SK-N-SH (cell line): ENCODE results near the gene CPT1C. TPM values are rescaled to one million over a fixed set of nuclear protein-coding genes. Genes with fewer than 3 reads are reported as not detected.

Experiments used
- CTCF ChIA-PET: fragments of 300-600, 350-600 bp; formaldehyde crosslinking; extraction: SDS; loops from one replicate; lab custom pipeline; 2021; lab: Yijun Ruan, JAX
- POLR2A ChIA-PET: fragments of 350-600 bp; sonication (Branson Sonifier 250); formaldehyde crosslinking; extraction: SDS; loops from one replicate; lab custom pipeline; 2020; ENCODE audit warnings: antibody characterized with exemption, inconsistent platforms; lab: Yijun Ruan, JAX
- DNase-seq: peaks from one replicate; pipeline ENCODE4 v3.0.0; 2012
- H2AFZ ChIP-seq: fragments of 200-600 bp; sonication (generic); 2 replicates; pipeline ENCODE4 v1.8.1; 2016; ENCODE audit warnings: antibody characterized with exemption, mild to moderate bottlenecking, low read depth
- H3F3A ChIP-seq: fragments of 200-600 bp; sonication (generic); replicated peaks from 2 replicates; pipeline ENCODE3; 2016; ENCODE audit warnings: antibody characterized with exemption, mild to moderate bottlenecking; ENCODE audit not compliant: insufficient read depth
- H3K27ac ChIP-seq, 2 experiments: fragments of 200-500 bp in 1 of 2; fragments of 200-600 bp in 1 of 2; sonication (Bioruptor generic) in 1 of 2; sonication (generic), shearing (Covaris generic) in 1 of 2; 2 replicates each; pipeline versions ENCODE4 v1.5.1 to v1.6.1; 2014 to 2016; ENCODE audit warnings: low read depth in 2 of 2, inconsistent platforms in 1 of 2, low read length in 1 of 2, mild to moderate bottlenecking in 1 of 2, mixed read lengths in 1 of 2
- H3K27me3 ChIP-seq: fragments of 200-600 bp; sonication (generic), shearing (Covaris generic); 2 replicates; pipeline ENCODE4 v1.6.1; 2016; ENCODE audit warnings: mixed run types; ENCODE audit not compliant: insufficient read depth
- H3K36me3 ChIP-seq, 2 experiments: fragments of 200-500 bp in 1 of 2; fragments of 200-600 bp in 1 of 2; sonication (Bioruptor generic) in 1 of 2; sonication (generic) in 1 of 2; replicated peaks in 1 of 2; 2 replicates each; pipeline versions ENCODE3 to v1.5.1; 2014 to 2016; ENCODE audit warnings: low read length in 1 of 2, mild to moderate bottlenecking in 1 of 2; ENCODE audit not compliant: insufficient read depth in 2 of 2, control insufficient read depth in 1 of 2
- H3K4me1 ChIP-seq, 2 experiments: fragments of 200-500 bp in 1 of 2; fragments of 200-600 bp in 1 of 2; sonication (Bioruptor generic) in 1 of 2; sonication (generic), shearing (Covaris generic) in 1 of 2; 2 replicates each; pipeline versions ENCODE4 v1.5.1 to v1.6.1; 2014 to 2016; ENCODE audit warnings: low read depth in 1 of 2, low read length in 1 of 2, mixed run types in 1 of 2; ENCODE audit not compliant: insufficient read depth in 2 of 2, control insufficient read depth in 1 of 2
- H3K4me2 ChIP-seq: fragments of 200-600 bp; sonication (generic), shearing (Covaris generic); 2 replicates; pipeline ENCODE4 v1.6.1; 2017; ENCODE audit warnings: mixed run types
- H3K4me3 ChIP-seq, 2 experiments: fragments of 200-500 bp in 1 of 2; fragments of 200-600 bp in 1 of 2; sonication (Bioruptor generic) in 1 of 2; sonication (generic), shearing (Covaris generic) in 1 of 2; 2 replicates each; pipeline versions ENCODE4 v1.5.1 to v1.8.1; 2014 to 2016; ENCODE audit warnings: low read depth in 2 of 2, inconsistent platforms in 1 of 2, low read length in 1 of 2, mild to moderate bottlenecking in 1 of 2, mixed read lengths in 1 of 2, moderate library complexity in 1 of 2
- H3K79me2 ChIP-seq: fragments of 200-600 bp; sonication (generic); 2 replicates; pipeline ENCODE4 v1.8.1; 2017; ENCODE audit warnings: mild to moderate bottlenecking; ENCODE audit not compliant: insufficient read depth
- H3K9ac ChIP-seq: fragments of 200-600 bp; sonication (generic); 2 replicates; pipeline ENCODE4 v1.6.1; 2017; ENCODE audit warnings: mixed run types
- H3K9me2 ChIP-seq: fragments of 200-600 bp; sonication (generic); 2 replicates; pipeline ENCODE4 v1.6.1; 2017; ENCODE audit warnings: mixed run types
- H3K9me3 ChIP-seq: fragments of 200-600 bp; sonication (generic); 2 replicates; pipeline ENCODE4 v1.6.1; 2017; ENCODE audit warnings: mixed run types, mild to moderate bottlenecking, moderate library complexity
- H4K20me1 ChIP-seq: fragments of 200-600 bp; sonication (generic); 2 replicates; pipeline ENCODE4 v1.6.1; 2017; ENCODE audit warnings: mild to moderate bottlenecking, mixed run types; ENCODE audit not compliant: insufficient read depth
- EP300 ChIP-seq, 2 experiments: IDR thresholded peaks; 2 replicates each; pipeline versions ENCODE4 v1.4.0 to v1.6.1; 2012; ENCODE audit warnings: borderline replicate concordance in 1 of 2, low read depth in 1 of 2, low read length in 1 of 2
- EZH2phosphoT487 ChIP-seq: fragments of 200-600 bp; sonication (generic); IDR thresholded peaks from 2 replicates; pipeline ENCODE4 v1.6.1; 2017; ENCODE audit warnings: low read depth, mixed run types, mild to moderate bottlenecking, antibody characterized with exemption, moderate library complexity, borderline replicate concordance
- FOXJ3 ChIP-seq: sonication (generic); formaldehyde crosslinking; IDR thresholded peaks from 2 replicates; pipeline ENCODE4 v1.5.1; 2020; ENCODE audit warnings: mild to moderate bottlenecking, missing genetic modification reagents
- MXI1 ChIP-seq: IDR thresholded peaks from 2 replicates; pipeline ENCODE4 v1.6.1; 2012; ENCODE audit warnings: mild to moderate bottlenecking, low read depth, low read length, improper control_type of control experiment
- NFIC ChIP-seq: IDR thresholded peaks from 2 replicates; pipeline ENCODE4 v1.4.0; 2012; ENCODE audit warnings: borderline replicate concordance
- NRF1 ChIP-seq: IDR thresholded peaks from 2 replicates; pipeline ENCODE4 v1.6.1; 2012; ENCODE audit warnings: low read depth, mild to moderate bottlenecking, low read length
- POLR2AphosphoS5 ChIP-seq: IDR thresholded peaks from 2 replicates; pipeline ENCODE4 v1.6.1; 2012; ENCODE audit warnings: low read depth, low read length
- RAD21 ChIP-seq: IDR thresholded peaks from 2 replicates; pipeline ENCODE4 v1.6.1; 2012; ENCODE audit warnings: mild to moderate bottlenecking, low read length
- SIN3A ChIP-seq: IDR thresholded peaks from 2 replicates; pipeline ENCODE4 v1.6.1; 2012; ENCODE audit warnings: low read depth, mild to moderate bottlenecking, low read length, moderate library complexity, borderline replicate concordance
- TEAD4 ChIP-seq: IDR thresholded peaks from 2 replicates; pipeline ENCODE4 v1.4.0; 2012; ENCODE audit warnings: mild to moderate bottlenecking, borderline replicate concordance; ENCODE audit not compliant: insufficient read depth
- WGBS: methylation state at CpG from one replicate; pipeline ENCODE4 v1.1.6; 2017; ENCODE audit warnings: low lambda C conversion rate; 5-methylcytosine and 5-hydroxymethylcytosine counted together
- polyA plus RNA-seq, 3 experiments: library from polyadenylated mRNA; depleted of rRNA; stranded (reverse); fragments of >200 nt; gene quantifications; 2 replicates each; pipeline ENCODE4 v1.2.3, GENCODE V29; 2012
- TF ChIP-seq, protein P1 (sequence below): fragments of 150-350 bp; IDR thresholded peaks from 2 replicates; pipeline ENCODE4 v1.6.1; 2017; ENCODE audit warnings: antibody characterized with exemption, low read length, low read depth, borderline replicate concordance
- TF ChIP-seq, protein P2 (sequence below): fragments of 150-350 bp; IDR thresholded peaks from 2 replicates; pipeline ENCODE4 v1.6.1; 2016; ENCODE audit warnings: mild to moderate bottlenecking, low read depth, low read length
- TF ChIP-seq, protein P3 (sequence below): IDR thresholded peaks from 2 replicates; pipeline ENCODE4 v1.4.0; 2012; ENCODE audit warnings: low read depth

CPT1C gene
- polyA plus RNA-seq, 1 of the 3 experiments (the other 2 are of a cell fraction) = 139 TPM

DNA sequence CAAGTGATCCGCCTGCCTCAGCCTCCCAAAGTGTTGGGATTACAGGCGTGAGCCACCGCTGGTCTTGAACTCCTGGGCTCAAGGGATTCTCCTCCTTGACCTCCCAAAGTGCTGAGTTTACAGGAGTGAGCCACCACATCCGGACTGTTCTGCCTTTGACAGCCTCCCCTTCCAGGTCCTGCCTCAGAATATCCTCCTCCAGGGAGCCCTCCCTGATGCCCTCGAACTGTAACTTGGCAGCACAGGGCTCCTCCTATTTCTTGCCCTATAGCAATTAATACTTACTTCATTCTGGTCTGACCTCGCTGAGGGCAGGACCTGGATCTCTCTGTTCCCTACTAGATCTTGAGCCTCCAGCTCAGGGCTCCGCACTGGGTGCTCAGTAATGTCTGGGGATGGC, 5.9 kb downstream of the CPT1C start (continued):
- no peak for TF ChIP-seq FOXJ3

DNA sequence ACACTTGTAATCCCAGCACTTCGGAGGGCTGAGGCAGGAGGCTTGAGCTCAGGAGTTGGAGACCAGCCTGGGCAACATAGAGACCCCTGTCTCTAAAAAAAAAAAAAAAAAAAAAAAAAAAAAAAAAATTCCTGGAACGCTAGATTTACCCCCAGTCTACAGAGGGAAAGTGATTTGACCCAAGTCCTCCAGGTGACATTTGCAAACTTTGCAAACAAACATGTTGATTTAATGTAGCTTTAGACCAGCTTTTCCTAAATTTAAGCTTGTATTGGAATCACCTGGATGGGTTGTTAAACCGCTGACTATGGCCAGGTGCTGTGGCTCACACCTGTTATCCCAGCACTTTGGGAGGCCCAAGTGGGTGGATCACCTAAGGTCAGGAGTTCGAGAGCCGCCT, 8.4 kb downstream of the CPT1C start:
- POLR2A ChIA-PET = interaction anchor here (1.4 kb wide), 1 partner anchor 13 kb away, joined by 3 read pairs; no protein-coding TSS in a partner anchor
- no peak overlapping the region for H3K27ac ChIP-seq

DNA sequence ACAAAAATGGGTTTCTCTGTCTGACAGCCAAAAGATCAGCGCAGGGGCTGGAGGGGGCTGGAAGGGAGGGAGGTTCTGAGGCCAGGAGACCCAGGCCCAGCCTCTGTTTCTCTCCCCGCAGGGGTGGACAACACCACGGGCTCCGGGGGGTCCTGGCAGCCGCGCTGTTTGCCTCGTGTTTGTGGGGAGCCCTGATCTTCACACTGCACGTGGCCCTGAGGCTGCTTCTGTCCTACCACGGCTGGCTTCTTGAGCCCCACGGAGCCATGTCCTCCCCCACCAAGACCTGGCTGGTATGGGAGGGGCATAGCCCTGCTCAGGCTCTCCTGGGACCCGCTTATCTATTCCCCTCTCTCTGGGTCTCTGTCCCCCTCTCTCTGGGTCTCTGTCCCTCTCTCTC, 9.6 kb downstream of the CPT1C start:
- Histone ChIP-seq H3K27me3 (no peaks in the 10 kb centered on the region), H3K4me2 (no peak overlapping the region), H3K79me2 (no peaks in the 10 kb centered on the region), H3K4me3 (no peak overlapping the region), H3K27ac (no peak overlapping the region), H3K9me3 (no peaks in the 10 kb centered on the region), H3K9ac (no peak overlapping the region), H3K4me1 (no peaks in the 10 kb centered on the region), H4K20me1 (no peaks in the 10 kb centered on the region), H3K36me3 (peaks cover 15 to 26% of the 10 kb centered on the region in 2 experiments), H2AFZ (no peak overlapping the region), H3K9me2 (no peaks in the 10 kb centered on the region), H3F3A (no peaks in the 10 kb centered on the region)
- ChIA-PET POLR2A (interaction anchor here (1.4 kb wide), 1 partner anchor 12 kb away, joined by 3 read pairs; no protein-coding TSS in a partner anchor), CTCF (interaction anchor here (0.9 to 2.4 kb wide), 3 partner anchors 11 to 22 kb away, joined by 3 to 8 read pairs (median 4); partner anchors contain the start of gene ADM5)
- WGBS = 81% methylated on average over 2 of the region's 11 CpGs
- no peak for TF ChIP-seq SIN3A
- no peak for TF ChIP-seq EZH2phosphoT487
- no peak for TF ChIP-seq FOXJ3
- no peak for TF ChIP-seq RAD21
- TF ChIP-seq EP300 (IDR thresholded peaks at IDR 0.05; ENCODE audit: borderline replicate concordance in 1 of 2, low read depth in 1 of 2, low read length in 1 of 2) = no peak
- TF ChIP-seq, protein P1, sequence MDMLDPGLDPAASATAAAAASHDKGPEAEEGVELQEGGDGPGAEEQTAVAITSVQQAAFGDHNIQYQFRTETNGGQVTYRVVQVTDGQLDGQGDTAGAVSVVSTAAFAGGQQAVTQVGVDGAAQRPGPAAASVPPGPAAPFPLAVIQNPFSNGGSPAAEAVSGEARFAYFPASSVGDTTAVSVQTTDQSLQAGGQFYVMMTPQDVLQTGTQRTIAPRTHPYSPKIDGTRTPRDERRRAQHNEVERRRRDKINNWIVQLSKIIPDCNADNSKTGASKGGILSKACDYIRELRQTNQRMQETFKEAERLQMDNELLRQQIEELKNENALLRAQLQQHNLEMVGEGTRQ = no peak
- TF ChIP-seq, protein P2, sequence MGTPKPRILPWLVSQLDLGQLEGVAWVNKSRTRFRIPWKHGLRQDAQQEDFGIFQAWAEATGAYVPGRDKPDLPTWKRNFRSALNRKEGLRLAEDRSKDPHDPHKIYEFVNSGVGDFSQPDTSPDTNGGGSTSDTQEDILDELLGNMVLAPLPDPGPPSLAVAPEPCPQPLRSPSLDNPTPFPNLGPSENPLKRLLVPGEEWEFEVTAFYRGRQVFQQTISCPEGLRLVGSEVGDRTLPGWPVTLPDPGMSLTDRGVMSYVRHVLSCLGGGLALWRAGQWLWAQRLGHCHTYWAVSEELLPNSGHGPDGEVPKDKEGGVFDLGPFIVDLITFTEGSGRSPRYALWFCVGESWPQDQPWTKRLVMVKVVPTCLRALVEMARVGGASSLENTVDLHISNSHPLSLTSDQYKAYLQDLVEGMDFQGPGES = no peak
- no peak for DNase-seq

More for the DNA sequence above, 8.4 kb downstream of the CPT1C start:
- WGBS = 93% methylated on average over 5 of the region's 5 CpGs
- Histone ChIP-seq H3K4me3 (no peak overlapping the region), H3K9ac (no peak overlapping the region), H3K4me1 (no peaks in the 10 kb centered on the region), H3K9me2 (no peaks in the 10 kb centered on the region), H3K9me3 (no peaks in the 10 kb centered on the region), H3K36me3 (peaks cover 6 to 28% of the 10 kb centered on the region in 2 experiments), H3K79me2 (no peaks in the 10 kb centered on the region), H2AFZ (no peak overlapping the region), H3K4me2 (no peak overlapping the region), H4K20me1 (no peaks in the 10 kb centered on the region), H3K27me3 (no peaks in the 10 kb centered on the region), H3F3A (no peaks in the 10 kb centered on the region)
- CTCF ChIA-PET = interaction anchor here (0.9 to 2.4 kb wide), 3 partner anchors 10 to 21 kb away, joined by 3 to 8 read pairs (median 4); partner anchors contain the start of gene ADM5
- TF ChIP-seq POLR2AphosphoS5 (no peak), TEAD4 (no peak), MXI1 (no peak), NFIC (no peak), NRF1 (no peak)
- TF ChIP-seq, protein P3, sequence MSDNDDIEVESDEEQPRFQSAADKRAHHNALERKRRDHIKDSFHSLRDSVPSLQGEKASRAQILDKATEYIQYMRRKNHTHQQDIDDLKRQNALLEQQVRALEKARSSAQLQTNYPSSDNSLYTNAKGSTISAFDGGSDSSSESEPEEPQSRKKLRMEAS = no peak
- no peak for DNase-seq
